Thyroid gland (tissue), 4 donors: ENCODE results near the gene NELL2. TPM values are rescaled to one million over a fixed set of nuclear protein-coding genes. Genes with fewer than 3 reads are reported as not detected.

Experiments used
- DNase-seq, 2 donors: peaks; one replicate each; pipeline ENCODE4 v3.0.0-alpha.2; 2019
- H3K27ac ChIP-seq, 3 donors: fragments of 200-600 bp; sonication (generic); 1 replicate in 2 of 3; 2 replicates in 1 of 3; pipeline ENCODE4 v1.5.1; 2016 to 2019; ENCODE audit warnings: mild to moderate bottlenecking in 1 of 3, moderate library complexity in 1 of 3
- H3K27me3 ChIP-seq: fragments of 200-600 bp; sonication (generic); one replicate; pipeline ENCODE4 v1.5.1; 2019
- H3K36me3 ChIP-seq, 2 donors: fragments of 200-600 bp; sonication (generic); one replicate each; pipeline ENCODE4 v1.5.1; 2016 to 2019
- H3K4me1 ChIP-seq, 2 donors: fragments of 200-600 bp; sonication (generic); one replicate each; pipeline ENCODE4 v1.5.1; 2017 to 2019
- H3K4me3 ChIP-seq, 3 donors: fragments of 200-600 bp; sonication (generic); replicated peaks in 1 of 3; 1 replicate in 2 of 3; 2 replicates in 1 of 3; pipeline ENCODE4 v1.5.1; 2016; ENCODE audit warnings: mild to moderate bottlenecking in 1 of 3
- H3K9me3 ChIP-seq: fragments of 200-600 bp; sonication (generic); one replicate; pipeline ENCODE4 v1.5.1; 2017
- POLR2A ChIP-seq, 2 donors: fragments of 450-650 bp; IDR thresholded peaks; one replicate each; pipeline ENCODE4 v1.6.1; 2017; ENCODE audit warnings: antibody characterized with exemption in 2 of 2, mild to moderate bottlenecking in 2 of 2, moderate library complexity in 1 of 2
- WGBS, 2 donors: methylation state at CpG; one replicate each; pipeline ENCODE4 v1.1.5; 2017; 5-methylcytosine and 5-hydroxymethylcytosine counted together
- intact Hi-C: fragments of 100-400 bp; cut with DNase I; formaldehyde crosslinking; loops from one replicate; pipeline ENCODE4 v1.15.1; 2023
- small RNA-seq: library from RNA; depleted of rRNA; stranded (forward); fragments of <200 nt; gene quantifications from one replicate; pipeline ENCODE3, GENCODE V24; 2016
- total RNA-seq, 4 donors: library from RNA; depleted of rRNA; stranded (reverse); fragments of >200 nt; gene quantifications; one replicate each; pipeline ENCODE4 v1.2.3, GENCODE V29; 2016
- TF ChIP-seq, protein P1 (sequence below), 6 experiments: fragments of 200-600 bp in 3 of 6; fragments of 450-650 bp in 3 of 6; sonication (generic) in 3 of 6; IDR thresholded peaks; one replicate each; pipeline ENCODE4 v1.5.1; 2016 to 2019; ENCODE audit warnings: antibody characterized with exemption in 6 of 6, mild to moderate bottlenecking in 2 of 6, inconsistent platforms in 1 of 6, moderate library complexity in 1 of 6

NELL2 gene
- total RNA-seq, 4 donors from 2014 or later = 22.2 to 32.0 (median 26.5) TPM

GRCh38 chr12:44462729-44463128, 413.4 kb downstream of the NELL2 start:
- DNase-seq = no peak
- H3K27ac ChIP-seq = no peak overlapping the region
- intact Hi-C loops = no loop called here
- H3K4me1 ChIP-seq = peaks cover 6 to 7% of the 10 kb centered on the region in 2 donors
- H3K27me3 ChIP-seq = no peaks in the 10 kb centered on the region
- no peaks in the 10 kb centered on the region for H3K9me3 ChIP-seq
- TF ChIP-seq, protein P1, sequence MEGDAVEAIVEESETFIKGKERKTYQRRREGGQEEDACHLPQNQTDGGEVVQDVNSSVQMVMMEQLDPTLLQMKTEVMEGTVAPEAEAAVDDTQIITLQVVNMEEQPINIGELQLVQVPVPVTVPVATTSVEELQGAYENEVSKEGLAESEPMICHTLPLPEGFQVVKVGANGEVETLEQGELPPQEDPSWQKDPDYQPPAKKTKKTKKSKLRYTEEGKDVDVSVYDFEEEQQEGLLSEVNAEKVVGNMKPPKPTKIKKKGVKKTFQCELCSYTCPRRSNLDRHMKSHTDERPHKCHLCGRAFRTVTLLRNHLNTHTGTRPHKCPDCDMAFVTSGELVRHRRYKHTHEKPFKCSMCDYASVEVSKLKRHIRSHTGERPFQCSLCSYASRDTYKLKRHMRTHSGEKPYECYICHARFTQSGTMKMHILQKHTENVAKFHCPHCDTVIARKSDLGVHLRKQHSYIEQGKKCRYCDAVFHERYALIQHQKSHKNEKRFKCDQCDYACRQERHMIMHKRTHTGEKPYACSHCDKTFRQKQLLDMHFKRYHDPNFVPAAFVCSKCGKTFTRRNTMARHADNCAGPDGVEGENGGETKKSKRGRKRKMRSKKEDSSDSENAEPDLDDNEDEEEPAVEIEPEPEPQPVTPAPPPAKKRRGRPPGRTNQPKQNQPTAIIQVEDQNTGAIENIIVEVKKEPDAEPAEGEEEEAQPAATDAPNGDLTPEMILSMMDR (IDR thresholded peaks at IDR 0.05) = no peak
- no peak for TF ChIP-seq POLR2A (IDR thresholded peaks at IDR 0.05)
- no peaks in the 10 kb centered on the region for H3K36me3 ChIP-seq
- no peak overlapping the region for H3K4me3 ChIP-seq

- no peaks in the 10 kb centered on the region for H3K27me3 ChIP-seq
- 90 to 92% methylated on average over 3 of the region's 3 CpGs for WGBS, 2 donors
- no peak for TF ChIP-seq POLR2A (IDR thresholded peaks at IDR 0.05)
- intact Hi-C loops = no loop called here
- H3K4me1 ChIP-seq = peaks cover 6 to 7% of the 10 kb centered on the region in 2 donors
- DNase-seq = no peak
- H3K36me3 ChIP-seq = no peaks in the 10 kb centered on the region
- H3K9me3 ChIP-seq = no peaks in the 10 kb centered on the region
- H3K4me3 ChIP-seq = no peak overlapping the region
- peak overlapping the region in 1 of 3 donors; percentile 26 for H3K27ac ChIP-seq
Observed at GRCh38 chr12:44460261-44460660, 415.9 kb downstream of the NELL2 start.

GRCh38 chr12:44459569-44459968, 416.5 kb downstream of the NELL2 start:
- Histone ChIP-seq H3K36me3 (no peaks in the 10 kb centered on the region), H3K9me3 (no peaks in the 10 kb centered on the region), H3K4me1 (peaks cover 6 to 7% of the 10 kb centered on the region in 2 donors), H3K27ac (peak overlapping the region in 1 of 3 donors; percentile 26), H3K27me3 (no peaks in the 10 kb centered on the region), H3K4me3 (no peak overlapping the region)
- no peak for TF ChIP-seq POLR2A (IDR thresholded peaks at IDR 0.05)
- intact Hi-C loops = no loop called here
- WGBS, 2 donors = 33 to 43% methylated on average over 3 of the region's 3 CpGs
- DNase-seq = peak; percentile 77 to 79

Small RNAs within 50 kb of the gene (small RNA-seq; reads per million reads assigned to genes)
- gene RF00019 = not detected

Other genes with a start within 250 kb of the NELL2 start
- gene DBX2, start 174.8 kb upstream of the NELL2 start, total RNA-seq = 1 to 10 TPM in 1 of 4 donors, under 1 TPM in 3; 0.13 to 3.0 (median 0.74) TPM